Measurements from ENCODE around the gene ARL4C. TPM values are rescaled to one million over a fixed set of nuclear protein-coding genes. Genes with fewer than 3 reads are reported as not detected.

Gene ARL4C
- polyA plus RNA-seq (2012; rRNA removed), result 20.6 and 24.0 TPM in 2 replicates
- 22.6 and 24.1 TPM in 2 replicates for polyA plus RNA-seq (2012; cell fraction: cytosol; rRNA removed)
- polyA plus RNA-seq (2012; cell fraction: nucleus; rRNA removed), result 12.1 and 13.3 TPM in 2 replicates

GRCh38 chr2:234496835-234497593, at the start of gene ARL4C:
TSS of gene ARL4C (minus strand) at chr2:234497081. CDS start at chr2:234496586, 495 bp downstream.
- Histone ChIP-seq H3K27ac (ENCODE audit: low read depth in 2 of 2, low read length in 1 of 2) (peak within 1 kb of the TSS; percentile 13 to 76; a peak in 3 of 4 replicates), H4K20me1 (ENCODE audit: insufficient read depth) (peaks cover 39% of the 10 kb centered on the region), H2AFZ (ENCODE audit: low read depth) (peak within 1 kb of the TSS; percentile 65; the same call in 1 of the 2 replicates), H3K36me3 (replicated peaks in 1 of 2; ENCODE audit: control insufficient read depth in 1 of 2, insufficient read depth in 2 of 2, low read length in 1 of 2) (peaks cover 0 to 4% of the 10 kb centered on the region in 2 experiments), H3K9me2 (no peaks in the 10 kb centered on the region), H3K27me3 (ENCODE audit: insufficient read depth) (no peaks in the 10 kb centered on the region), H3K4me3 (ENCODE audit: low read depth in 2 of 2, low read length in 1 of 2) (peak within 1 kb of the TSS; percentile 70 to 90), H3K9me3 (no peaks in the 10 kb centered on the region), H3K4me1 (ENCODE audit: control insufficient read depth in 1 of 2, insufficient read depth in 2 of 2, low read depth in 1 of 2, low read length in 1 of 2) (peaks cover 0 to 21% of the 10 kb centered on the region in 2 experiments; a peak in 3 of 4 replicates), H3K9ac (peak within 1 kb of the TSS; percentile 80), H3K4me2 (peak within 1 kb of the TSS; percentile 94), H3F3A (replicated peaks; ENCODE audit: insufficient read depth) (peaks cover 1% of the 10 kb centered on the region), H3K79me2 (ENCODE audit: insufficient read depth) (peaks cover 44% of the 10 kb centered on the region)
- TF ChIP-seq CTCF (IDR thresholded peaks at IDR 0.05) (no peak), FOXJ3 (CRISPR knock-in tag; IDR thresholded peaks at IDR 0.05) (no peak), MXI1 (IDR thresholded peaks at IDR 0.05; ENCODE audit: low read depth, low read length) (no peak), FOSL2 (IDR thresholded peaks at IDR 0.05; ENCODE audit: borderline replicate concordance, low read depth) (no peak), RAD21 (IDR thresholded peaks at IDR 0.05; ENCODE audit: low read length) (no peak), CHD2 (IDR thresholded peaks at IDR 0.05; ENCODE audit: low read length, partially characterized antibody) (no peak), REST (IDR thresholded peaks at IDR 0.05; ENCODE audit: low read depth, low read length) (peak; percentile 72), EZH2phosphoT487 (IDR thresholded peaks at IDR 0.05; ENCODE audit: borderline replicate concordance, low read depth) (no peak), RCOR1 (IDR thresholded peaks at IDR 0.05; ENCODE audit: low read length) (no peak), TAF1 (IDR thresholded peaks at IDR 0.05; ENCODE audit: borderline replicate concordance, low read depth, low read length) (peak; percentile 57; the same call in 1 of the 2 replicates), MAX (IDR thresholded peaks at IDR 0.05; ENCODE audit: low read depth) (no peak), SIN3A (IDR thresholded peaks at IDR 0.05; ENCODE audit: borderline replicate concordance, low read depth, low read length) (no peak), USF1 (IDR thresholded peaks at IDR 0.05; ENCODE audit: borderline replicate concordance, low read depth) (no peak), NRF1 (IDR thresholded peaks at IDR 0.05; ENCODE audit: low read depth, low read length) (peak; percentile 34; the same call in 1 of the 2 replicates)
- POLR2A ChIA-PET, result interaction anchor here (0.6 to 2.7 kb wide), 10 partner anchors 14 to 498 kb away, joined by 3 to 11 read pairs (median 4); no protein-coding TSS in a partner anchor
- DNase-seq, result peak; percentile 95
- CTCF ChIA-PET, result interaction anchor here (0.6 to 5.0 kb wide), 14 partner anchors 9 to 620 kb away, joined by 3 to 39 read pairs (median 5); no protein-coding TSS in a partner anchor
- no CpG with 5 or more reads among the region's 100 CpGs for WGBS (ENCODE audit: low lambda C conversion rate)

All from SK-N-SH (cell line).